GM13976 (cell line): ENCODE data around the gene C12orf54.
"Not testable (repeated sequence)": the region's sequence is repeated elsewhere in the genome, so short reads cannot be mapped to it uniquely, and the experiment has no call there.

Experiments
- DNase-seq: peaks from one replicate; pipeline ENCODE4 v3.0.0; 2012; ENCODE audit warnings: low spot score
- in situ Hi-C: fragments of 300-500 bp; cut with MboI; formaldehyde crosslinking; loops from one replicate; pipeline ENCODE4 v1.12.0; 2022; ENCODE audit warnings: low sequenced_read_pairs, mixed read lengths, inconsistent platforms; ENCODE audit not compliant: unreplicated experiment
- TF ChIP-seq, protein P1 (sequence below): IDR thresholded peaks from 2 replicates; pipeline ENCODE4 v1.5.1; 2012; ENCODE audit warnings: borderline replicate concordance, mild to moderate bottlenecking; ENCODE audit not compliant: insufficient read depth; ENCODE audit errors: extremely low read depth, missing control alignments, control extremely low read depth

Gene C12orf54

GRCh38 chr12:48510111-48510510, 27.8 kb downstream of the C12orf54 start:
- in situ Hi-C loops: no loop called here
- DNase-seq: no peak
- TF ChIP-seq, protein P1, sequence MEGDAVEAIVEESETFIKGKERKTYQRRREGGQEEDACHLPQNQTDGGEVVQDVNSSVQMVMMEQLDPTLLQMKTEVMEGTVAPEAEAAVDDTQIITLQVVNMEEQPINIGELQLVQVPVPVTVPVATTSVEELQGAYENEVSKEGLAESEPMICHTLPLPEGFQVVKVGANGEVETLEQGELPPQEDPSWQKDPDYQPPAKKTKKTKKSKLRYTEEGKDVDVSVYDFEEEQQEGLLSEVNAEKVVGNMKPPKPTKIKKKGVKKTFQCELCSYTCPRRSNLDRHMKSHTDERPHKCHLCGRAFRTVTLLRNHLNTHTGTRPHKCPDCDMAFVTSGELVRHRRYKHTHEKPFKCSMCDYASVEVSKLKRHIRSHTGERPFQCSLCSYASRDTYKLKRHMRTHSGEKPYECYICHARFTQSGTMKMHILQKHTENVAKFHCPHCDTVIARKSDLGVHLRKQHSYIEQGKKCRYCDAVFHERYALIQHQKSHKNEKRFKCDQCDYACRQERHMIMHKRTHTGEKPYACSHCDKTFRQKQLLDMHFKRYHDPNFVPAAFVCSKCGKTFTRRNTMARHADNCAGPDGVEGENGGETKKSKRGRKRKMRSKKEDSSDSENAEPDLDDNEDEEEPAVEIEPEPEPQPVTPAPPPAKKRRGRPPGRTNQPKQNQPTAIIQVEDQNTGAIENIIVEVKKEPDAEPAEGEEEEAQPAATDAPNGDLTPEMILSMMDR: no peak

DNA sequence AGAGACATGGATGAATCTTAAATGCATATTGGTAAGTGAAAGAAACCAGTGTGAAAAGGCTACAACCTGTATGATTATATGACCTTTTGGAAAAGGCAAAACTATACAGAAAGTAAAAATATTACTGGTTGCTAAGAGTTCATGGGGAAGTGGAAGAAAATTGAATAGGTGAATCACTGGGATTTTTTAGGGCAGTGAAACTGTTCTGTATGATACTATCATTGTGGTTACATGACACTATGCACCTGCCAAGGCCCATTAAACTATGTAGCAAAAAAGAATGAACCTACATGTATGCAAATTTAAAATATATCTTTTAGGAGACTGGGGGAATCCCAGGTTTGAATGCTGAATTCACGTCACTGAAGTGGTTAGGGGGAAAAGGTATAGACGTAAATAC, 30.6 kb downstream of the C12orf54 start:
- in situ Hi-C loops: no loop called here
- DNase-seq: peak; percentile 40
- TF ChIP-seq, protein P1: no peak

DNA sequence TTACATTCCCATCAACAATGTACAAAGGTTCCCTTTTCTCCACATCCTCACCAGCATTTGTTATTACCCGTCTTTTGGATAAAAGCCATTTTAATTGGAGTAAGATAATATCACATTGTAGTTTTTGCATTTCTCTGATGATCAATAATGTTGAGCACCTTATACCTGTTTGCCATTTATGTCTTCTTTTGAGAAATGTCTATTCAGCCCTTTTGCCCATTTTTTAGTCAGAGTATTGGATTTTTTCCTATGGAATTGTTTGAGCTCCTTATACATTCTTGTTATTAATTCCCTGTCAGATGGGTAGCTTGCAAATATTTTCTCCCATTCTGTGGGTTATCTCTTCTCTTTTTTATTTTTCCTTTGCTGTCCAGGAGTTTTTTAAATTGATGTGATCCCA, 32.4 kb downstream of the C12orf54 start:
- no peak for DNase-seq
- in situ Hi-C loops: no loop called here
- TF ChIP-seq, protein P1: no peak

GRCh38 chr12:48520381-48520780, 38.1 kb downstream of the C12orf54 start:
- DNase-seq, in situ Hi-C loops: not testable (repeated sequence)

DNA sequence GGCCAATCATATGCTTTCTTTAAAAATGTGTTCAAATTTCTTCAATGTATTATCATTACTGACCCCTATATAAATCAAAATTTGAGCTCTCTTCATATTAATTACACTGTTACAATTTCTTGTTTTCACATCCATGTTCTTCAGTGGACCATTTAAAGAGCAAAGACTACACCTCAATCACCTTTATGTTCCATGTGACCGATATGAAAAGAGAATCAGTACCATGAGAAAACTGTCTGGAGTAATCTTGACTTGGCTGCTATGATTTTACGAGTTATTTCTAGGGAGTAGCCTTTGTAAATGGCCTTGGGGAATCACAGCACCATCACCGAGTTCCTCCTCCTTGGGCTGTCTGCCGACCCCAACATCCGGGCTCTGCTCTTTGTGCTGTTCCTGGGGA, 43.0 kb downstream of the C12orf54 start, which contains the start of gene OR8S1:
TSS of gene OR8S1 (plus strand) at position 301 of the 400 bp plus-strand sequence. CDS start at position 301, 0 bp downstream.
- TF ChIP-seq, protein P1: no peak
- peak; percentile 32 for DNase-seq
- in situ Hi-C loops: no loop called here

DNA sequence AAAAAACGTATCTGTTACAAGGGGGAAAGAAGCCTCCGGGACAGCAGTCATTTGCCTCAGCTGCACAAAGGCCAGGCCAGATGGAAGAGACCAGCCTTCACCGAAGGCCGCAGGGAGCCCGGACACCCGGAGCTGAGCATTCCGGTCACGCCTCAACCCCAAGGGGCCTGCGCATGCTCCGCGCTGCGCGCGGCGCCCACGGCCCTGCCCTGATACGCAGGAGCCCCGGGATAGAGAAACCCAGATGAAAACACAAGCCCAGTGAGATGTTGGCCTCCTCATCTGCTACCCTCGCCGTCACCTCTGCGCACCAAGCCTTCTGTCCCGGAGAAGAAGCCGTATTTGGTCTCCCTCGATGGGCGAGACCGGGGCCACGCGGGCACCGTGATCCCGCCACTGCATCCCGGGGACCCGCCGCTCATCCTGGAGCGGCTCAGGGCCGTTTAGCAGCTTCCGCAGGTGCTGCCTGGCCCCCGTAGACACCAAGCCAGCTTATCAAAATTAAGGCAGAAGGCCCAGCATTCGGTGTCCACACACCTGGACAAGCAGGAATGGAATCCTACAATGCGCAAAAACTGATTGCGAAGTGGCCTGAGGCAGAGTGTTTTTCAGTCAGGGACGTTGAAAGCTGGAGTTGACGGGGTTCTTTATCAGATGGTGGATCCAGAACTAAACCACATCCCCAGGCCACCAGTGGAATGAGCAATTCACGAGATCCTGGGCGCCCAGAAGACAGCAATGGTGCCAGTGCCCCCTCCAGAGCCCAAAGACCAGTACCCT, 45.8 kb downstream of the C12orf54 start:
- TF ChIP-seq, protein P1: no peak
- no peak for DNase-seq
- in situ Hi-C loops: no loop called here

GRCh38 chr12:48532601-48533000, 50.3 kb downstream of the C12orf54 start:
- DNase-seq: no peak
- TF ChIP-seq, protein P1: no peak
- in situ Hi-C loops: no loop called here
